Endothelial cell of umbilical vein (primary cell): ENCODE results near the gene PROKR2. TPM values are rescaled to one million over a fixed set of nuclear protein-coding genes. Genes with fewer than 3 reads are reported as not detected.

Experiments
- BruUV-seq: library from RNA; stranded (reverse); fragments of 400-500 nt; replicated peaks from 2 replicates; lab custom pipeline; 2021; lab: Mats Ljungman, UMichigan
- CTCF ChIA-PET: fragments of 300-600, 350-600 bp; sonication (Branson Sonifier 250); formaldehyde crosslinking; loops from one replicate; lab custom pipeline; 2021; ENCODE audit warnings: antibody characterized with exemption, inconsistent platforms; lab: Charles Lee
- POLR2A ChIA-PET: fragments of 300-600, 350-600 bp; sonication (Branson Sonifier 250); formaldehyde crosslinking; loops from one replicate; lab custom pipeline; 2021; ENCODE audit warnings: antibody characterized with exemption, inconsistent platforms; lab: Charles Lee
- DNase-seq: peaks from one replicate; pipeline ENCODE4 v3.0.0-alpha.2; 2011; ENCODE audit warnings: low read depth, low spot score
- FAIRE-seq: peaks from 2 replicates; lab custom pipeline; 2011; peaks lifted over from hg19 to GRCh38; lab: Jason Lieb, UNC
- H2AFZ ChIP-seq: 2 replicates; pipeline ENCODE4 v1.6.0; 2012; ENCODE audit warnings: low read depth, low read length, control low read depth, inconsistent platforms
- H3K27ac ChIP-seq: 2 replicates; pipeline ENCODE4 v1.5.1; 2011; ENCODE audit warnings: low read depth, mild to moderate bottlenecking, control low read depth, low read length, moderate library complexity; ENCODE audit not compliant: insufficient read depth
- H3K27me3 ChIP-seq, 2 experiments: 2 replicates each; pipeline versions ENCODE4 v1.6.0 to v1.6.1; 2011; ENCODE audit warnings: low read length in 2 of 2, mixed read lengths in 1 of 2; ENCODE audit not compliant: control insufficient read depth in 2 of 2, insufficient read depth in 2 of 2
- H3K36me3 ChIP-seq, 2 experiments: 2 replicates in 1 of 2; 3 replicates in 1 of 2; pipeline ENCODE4 v1.5.1; 2011; ENCODE audit warnings: low read length in 2 of 2, mild to moderate bottlenecking in 1 of 2, moderate library complexity in 1 of 2; ENCODE audit not compliant: control insufficient read depth in 2 of 2, insufficient read depth in 2 of 2; ENCODE audit errors: extremely low read depth in 1 of 2
- H3K4me1 ChIP-seq: 3 replicates; pipeline ENCODE4 v1.5.1; 2011; ENCODE audit warnings: mild to moderate bottlenecking, low read length; ENCODE audit not compliant: control insufficient read depth, insufficient read depth; ENCODE audit errors: extremely low read depth
- H3K4me2 ChIP-seq: 2 replicates; pipeline ENCODE4 v1.6.1; 2011; ENCODE audit warnings: low read length, control low read depth, mixed read lengths; ENCODE audit not compliant: insufficient read depth
- H3K4me3 ChIP-seq, 3 experiments: fragments of 200-600 bp in 1 of 3; sonication (generic), shearing (Covaris generic) in 1 of 3; replicated peaks in 1 of 3; 2 replicates each; pipeline ENCODE4 v1.5.1; 2011 to 2016; ENCODE audit warnings: control low read depth in 3 of 3, low read length in 3 of 3, mild to moderate bottlenecking in 2 of 3, inconsistent platforms in 1 of 3, low read depth in 1 of 3, moderate library complexity in 1 of 3; ENCODE audit not compliant: insufficient read depth in 1 of 3
- H3K79me2 ChIP-seq: 2 replicates; pipeline ENCODE4 v1.6.0; 2012; ENCODE audit warnings: low read length, inconsistent platforms; ENCODE audit not compliant: control insufficient read depth, insufficient read depth
- H3K9ac ChIP-seq: replicated peaks from 2 replicates; pipeline ENCODE3; 2011; ENCODE audit warnings: low read length, control low read depth; ENCODE audit not compliant: insufficient read depth; ENCODE audit errors: extremely low read depth
- H3K9me1 ChIP-seq: replicated peaks from 3 replicates; pipeline ENCODE4 v1.6.0; 2011; ENCODE audit warnings: mild to moderate bottlenecking, low read length; ENCODE audit not compliant: control insufficient read depth, insufficient read depth; ENCODE audit errors: extremely low read depth
- H3K9me3 ChIP-seq: replicated peaks from 2 replicates; pipeline ENCODE4 v1.5.1; 2012; ENCODE audit warnings: low read length, inconsistent platforms; ENCODE audit not compliant: control insufficient read depth, insufficient read depth
- H4K20me1 ChIP-seq: replicated peaks from 2 replicates; pipeline ENCODE3; 2011; ENCODE audit warnings: mild to moderate bottlenecking, low read length; ENCODE audit not compliant: control insufficient read depth, insufficient read depth; ENCODE audit errors: extremely low read depth
- FOS ChIP-seq: IDR thresholded peaks from 2 replicates; pipeline ENCODE4 v1.6.1; 2011; ENCODE audit warnings: mild to moderate bottlenecking, low read length, moderate library complexity, borderline replicate concordance; ENCODE audit not compliant: insufficient read depth
- JUN ChIP-seq: IDR thresholded peaks from 2 replicates; pipeline ENCODE4 v1.6.1; 2011; ENCODE audit warnings: borderline replicate concordance, low read depth; ENCODE audit not compliant: insufficient read length, insufficient read depth
- MYC ChIP-seq: IDR thresholded peaks from one replicate; pipeline ENCODE4 v1.6.1; 2011; ENCODE audit warnings: mild to moderate bottlenecking, low read depth, low read length
- POLR2A ChIP-seq: IDR thresholded peaks from 2 replicates; pipeline ENCODE4 v1.6.1; 2012; ENCODE audit warnings: low read depth, mild to moderate bottlenecking, control low read depth, low read length
- POLR2AphosphoS5 ChIP-seq: IDR thresholded peaks from 2 replicates; pipeline ENCODE4 v1.6.1; 2012; ENCODE audit warnings: low read depth, mild to moderate bottlenecking, control low read depth, low read length, moderate library complexity; ENCODE audit not compliant: insufficient read depth
- dilution Hi-C: fragments of 300-500 bp; cut with MboI; formaldehyde crosslinking; loops from one replicate; pipeline ENCODE4 v1.15.0; 2019; ENCODE audit warnings: low sequenced_read_pairs; ENCODE audit not compliant: extremely low pct_ligation_motif_present
- intact Hi-C: fragments of 100-400 bp; cut with micrococcal nuclease; formaldehyde crosslinking; loops from one replicate; pipeline ENCODE4 v1.10.0; 2022
- polyA plus RNA-seq, 4 experiments: library from polyadenylated mRNA; depleted of rRNA in 3 of 4; stranded (reverse) in 3 of 4; unstranded in 1 of 4; fragments of >200 nt; gene quantifications; 2 replicates each; pipeline versions ENCODE4 v1.2.1 to v1.2.3, GENCODE V29; 2011 to 2012; ENCODE audit warnings: missing spikeins in 1 of 4
- total RNA-seq: library from RNA; stranded (reverse); gene quantifications from 2 replicates; pipeline ENCODE4 v1.2.3, GENCODE V29; 2021
- TF ChIP-seq, protein P1 (sequence below), 2 donors: IDR thresholded peaks; 1 replicate in 1 of 2; 2 replicates in 1 of 2; pipeline ENCODE4 v1.5.1; 2011; ENCODE audit warnings: low read length in 2 of 2, mild to moderate bottlenecking in 2 of 2, moderate library complexity in 2 of 2, control low read depth in 1 of 2, inconsistent platforms in 1 of 2, low read depth in 1 of 2; ENCODE audit not compliant: insufficient read depth in 1 of 2; ENCODE audit errors: extremely low read depth in 1 of 2

PROKR2 gene
- total and polyA plus RNA-seq, 2 donors (not counting 3 experiments of a cell fraction or from before 2014, with no cell fraction given), result not detected

DNA sequence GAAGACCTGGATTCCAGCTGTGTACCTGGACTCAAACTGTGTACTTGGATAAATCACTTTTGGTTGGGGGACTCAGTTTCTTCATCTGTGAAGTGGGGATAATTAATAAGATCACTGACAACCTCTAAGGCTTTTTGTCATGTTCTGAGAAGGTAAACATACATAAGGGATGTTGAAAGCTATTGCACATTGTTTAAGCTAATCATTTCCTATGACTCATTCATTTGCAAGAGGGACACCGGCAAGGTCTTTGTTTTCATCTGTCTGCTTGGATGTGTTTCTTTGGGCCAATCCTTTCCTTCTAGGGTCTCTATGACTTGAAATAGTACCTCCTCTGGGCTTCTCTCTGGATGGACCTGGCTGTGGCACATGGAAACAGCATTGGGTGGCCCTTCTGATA lies 6.8 kb downstream of the PROKR2 start:
- Histone ChIP-seq H3K4me1 (peaks cover 6% of the 10 kb centered on the region), H3K79me2 (no peaks in the 10 kb centered on the region), H2AFZ (no peak overlapping the region), H3K27me3 (peaks cover 14 to 15% of the 10 kb centered on the region in 2 experiments), H3K36me3 (no peaks in the 10 kb centered on the region), H3K27ac (no peak overlapping the region), H4K20me1 (no peaks in the 10 kb centered on the region), H3K9ac (no peak overlapping the region), H3K4me2 (no peak overlapping the region), H3K4me3 (no peak overlapping the region), H3K9me3 (no peaks in the 10 kb centered on the region), H3K9me1 (no peaks in the 10 kb centered on the region)
- dilution Hi-C loops (no loop called here), intact Hi-C loops (loop anchor here (10.0 kb wide), 1 partner anchor 135 kb away; no protein-coding TSS in a partner anchor)
- BruUV-seq, result no TSS peak
- DNase-seq (peak; percentile 32), FAIRE-seq (peak; percentile 71)
- CTCF ChIA-PET, result no interaction called here
- TF ChIP-seq POLR2A, result no peak
- TF ChIP-seq JUN, result peak; percentile 61
- no peak for TF ChIP-seq MYC
- TF ChIP-seq, protein P1, sequence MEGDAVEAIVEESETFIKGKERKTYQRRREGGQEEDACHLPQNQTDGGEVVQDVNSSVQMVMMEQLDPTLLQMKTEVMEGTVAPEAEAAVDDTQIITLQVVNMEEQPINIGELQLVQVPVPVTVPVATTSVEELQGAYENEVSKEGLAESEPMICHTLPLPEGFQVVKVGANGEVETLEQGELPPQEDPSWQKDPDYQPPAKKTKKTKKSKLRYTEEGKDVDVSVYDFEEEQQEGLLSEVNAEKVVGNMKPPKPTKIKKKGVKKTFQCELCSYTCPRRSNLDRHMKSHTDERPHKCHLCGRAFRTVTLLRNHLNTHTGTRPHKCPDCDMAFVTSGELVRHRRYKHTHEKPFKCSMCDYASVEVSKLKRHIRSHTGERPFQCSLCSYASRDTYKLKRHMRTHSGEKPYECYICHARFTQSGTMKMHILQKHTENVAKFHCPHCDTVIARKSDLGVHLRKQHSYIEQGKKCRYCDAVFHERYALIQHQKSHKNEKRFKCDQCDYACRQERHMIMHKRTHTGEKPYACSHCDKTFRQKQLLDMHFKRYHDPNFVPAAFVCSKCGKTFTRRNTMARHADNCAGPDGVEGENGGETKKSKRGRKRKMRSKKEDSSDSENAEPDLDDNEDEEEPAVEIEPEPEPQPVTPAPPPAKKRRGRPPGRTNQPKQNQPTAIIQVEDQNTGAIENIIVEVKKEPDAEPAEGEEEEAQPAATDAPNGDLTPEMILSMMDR (IDR thresholded peaks at IDR 0.05; ENCODE audit: extremely low read depth in 1 of 2, insufficient read depth in 1 of 2, low read depth in 1 of 2, low read length in 2 of 2), result no peak
- no peak for TF ChIP-seq POLR2AphosphoS5
- peak; percentile 48 for TF ChIP-seq FOS
- POLR2A ChIA-PET, result interaction anchor here (0.6 kb wide), 1 partner anchor 541 kb away, joined by 3 read pairs; no protein-coding TSS in a partner anchor
